Lower leg skin (tissue), 3 donors: ENCODE data around the gene RBM33.

ENCODE experiments used
- CTCF ChIP-seq, 3 donors: fragments of 450-650 bp; IDR thresholded peaks; one replicate each; pipeline ENCODE4 v1.5.1; 2016; ENCODE audit warnings: antibody characterized with exemption in 3 of 3, mild to moderate bottlenecking in 3 of 3, moderate library complexity in 2 of 3
- POLR2A ChIP-seq, 2 donors: fragments of 450-650 bp; IDR thresholded peaks; one replicate each; pipeline ENCODE4 v1.6.1; 2016 to 2017; ENCODE audit warnings: antibody characterized with exemption in 2 of 2, mild to moderate bottlenecking in 1 of 2, moderate library complexity in 1 of 2

- TF ChIP-seq CTCF (IDR thresholded peaks at IDR 0.05) (no peak), POLR2A (IDR thresholded peaks at IDR 0.05) (no peak)
Observed at GRCh38 chr7:155745737-155746136, 101.3 kb downstream of the RBM33 start.
